Right lung (tissue), 5 donors: ENCODE data around the gene PACSIN3. TPM values are rescaled to one million over a fixed set of nuclear protein-coding genes. Genes with fewer than 3 reads are reported as not detected.

ENCODE experiments used
- DNase-seq, 2 donors: peaks; one replicate each; pipeline ENCODE4 v3.0.0-alpha.2; 2013
- polyA plus RNA-seq, 5 donors: library from polyadenylated mRNA; unstranded; fragments of 120-200 nt; gene quantifications; one replicate each; pipeline versions ENCODE4 v1.2.1 to v1.2.3, GENCODE V29; 2013; ENCODE audit warnings: inconsistent platforms in 1 of 5, low replicate concordance in 1 of 5; ENCODE audit not compliant: insufficient read length in 5 of 5, insufficient read depth in 1 of 5

Gene PACSIN3
- polyA plus RNA-seq, 5 donors, result 35.4 to 67.1 (median 54.2) TPM

GRCh38 chr11:47154616-47155570, 31.3 kb downstream of the PACSIN3 start:
- DNase-seq, result no peak

- peak; percentile 81 to 88 for DNase-seq
Observed at GRCh38 chr11:47152953-47153950, 33.0 kb downstream of the PACSIN3 start.

- DNase-seq, result no peak
Observed at GRCh38 chr11:47152126-47152952, 33.9 kb downstream of the PACSIN3 start.

- DNase-seq, result no peak
Observed at GRCh38 chr11:47149782-47150181, 36.5 kb downstream of the PACSIN3 start.

GRCh38 chr11:47148903-47149531, 37.2 kb downstream of the PACSIN3 start:
- DNase-seq, result no peak

- DNase-seq, result no peak
Observed at GRCh38 chr11:47148270-47148669, 38.0 kb downstream of the PACSIN3 start.

GRCh38 chr11:47147681-47148080, 38.6 kb downstream of the PACSIN3 start:
- no peak for DNase-seq

GRCh38 chr11:47147250-47147649, 39.0 kb downstream of the PACSIN3 start:
- no peak for DNase-seq

GRCh38 chr11:47144541-47144940, 41.7 kb downstream of the PACSIN3 start:
- no peak for DNase-seq

- no peak for DNase-seq
Observed at GRCh38 chr11:47143322-47143721, 42.9 kb downstream of the PACSIN3 start.

GRCh38 chr11:47139878-47140277, 46.4 kb downstream of the PACSIN3 start:
- no peak for DNase-seq

- DNase-seq, result no peak
Observed at GRCh38 chr11:47137476-47137875, 48.8 kb downstream of the PACSIN3 start.

GRCh38 chr11:47136921-47137320, 49.3 kb downstream of the PACSIN3 start:
- DNase-seq, result no peak

- no peak for DNase-seq
Observed at GRCh38 chr11:47136327-47136726, 49.9 kb downstream of the PACSIN3 start.

- DNase-seq, result no peak
Observed at GRCh38 chr11:47132981-47133380, 53.3 kb downstream of the PACSIN3 start.

- no peak for DNase-seq
Observed at GRCh38 chr11:47132490-47132889, 53.7 kb downstream of the PACSIN3 start.

- DNase-seq, result no peak
Observed at GRCh38 chr11:47131136-47131535, 55.1 kb downstream of the PACSIN3 start.

GRCh38 chr11:47130543-47130942, 55.7 kb downstream of the PACSIN3 start:
- no peak for DNase-seq
